ENCODE data around the gene ZDHHC14.

ZDHHC14 gene

DNA sequence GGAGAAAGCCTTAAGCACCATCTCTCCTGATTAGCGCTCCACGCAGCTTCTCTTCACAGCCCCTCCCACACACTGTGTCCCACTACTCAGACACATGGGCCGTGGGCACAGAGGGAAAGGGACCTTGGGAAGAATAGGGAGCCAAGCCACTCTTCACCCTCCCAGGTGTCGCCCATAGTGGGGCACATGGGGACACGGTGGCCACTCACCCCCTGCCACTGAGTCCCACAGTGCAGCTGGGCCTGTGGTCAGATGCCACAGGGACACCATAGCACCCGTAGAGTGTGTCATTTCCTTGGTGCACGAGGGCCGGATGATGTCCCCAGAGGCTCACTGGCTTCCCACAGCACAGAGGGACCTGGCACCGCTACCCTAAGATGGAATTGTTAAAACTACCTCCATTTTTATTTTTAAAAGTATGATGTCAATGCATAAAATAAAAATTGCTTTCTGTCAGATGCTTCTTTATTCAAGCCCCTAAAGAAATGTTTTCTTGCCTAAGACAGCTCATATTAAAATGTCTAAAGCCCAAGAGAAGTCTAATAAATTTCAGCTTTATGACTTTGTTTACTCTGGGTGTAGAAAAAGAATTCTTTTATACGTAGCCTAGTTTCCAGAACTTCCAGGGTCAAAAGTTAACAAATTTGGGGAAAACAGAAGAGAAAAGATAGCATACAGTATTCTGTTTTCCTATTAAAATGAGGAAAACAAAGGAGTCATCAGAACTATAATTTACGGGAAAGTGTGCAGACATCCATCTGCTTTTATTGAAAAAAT lies 251.0 kb downstream of the ZDHHC14 start:
- no peak overlapping the region for H3K4me3 ChIP-seq (ENCODE audit: low read depth, low read length)
- TF ChIP-seq, protein P1, sequence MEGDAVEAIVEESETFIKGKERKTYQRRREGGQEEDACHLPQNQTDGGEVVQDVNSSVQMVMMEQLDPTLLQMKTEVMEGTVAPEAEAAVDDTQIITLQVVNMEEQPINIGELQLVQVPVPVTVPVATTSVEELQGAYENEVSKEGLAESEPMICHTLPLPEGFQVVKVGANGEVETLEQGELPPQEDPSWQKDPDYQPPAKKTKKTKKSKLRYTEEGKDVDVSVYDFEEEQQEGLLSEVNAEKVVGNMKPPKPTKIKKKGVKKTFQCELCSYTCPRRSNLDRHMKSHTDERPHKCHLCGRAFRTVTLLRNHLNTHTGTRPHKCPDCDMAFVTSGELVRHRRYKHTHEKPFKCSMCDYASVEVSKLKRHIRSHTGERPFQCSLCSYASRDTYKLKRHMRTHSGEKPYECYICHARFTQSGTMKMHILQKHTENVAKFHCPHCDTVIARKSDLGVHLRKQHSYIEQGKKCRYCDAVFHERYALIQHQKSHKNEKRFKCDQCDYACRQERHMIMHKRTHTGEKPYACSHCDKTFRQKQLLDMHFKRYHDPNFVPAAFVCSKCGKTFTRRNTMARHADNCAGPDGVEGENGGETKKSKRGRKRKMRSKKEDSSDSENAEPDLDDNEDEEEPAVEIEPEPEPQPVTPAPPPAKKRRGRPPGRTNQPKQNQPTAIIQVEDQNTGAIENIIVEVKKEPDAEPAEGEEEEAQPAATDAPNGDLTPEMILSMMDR (IDR thresholded peaks at IDR 0.05; ENCODE audit: low read depth, low read length): no peak

DNA sequence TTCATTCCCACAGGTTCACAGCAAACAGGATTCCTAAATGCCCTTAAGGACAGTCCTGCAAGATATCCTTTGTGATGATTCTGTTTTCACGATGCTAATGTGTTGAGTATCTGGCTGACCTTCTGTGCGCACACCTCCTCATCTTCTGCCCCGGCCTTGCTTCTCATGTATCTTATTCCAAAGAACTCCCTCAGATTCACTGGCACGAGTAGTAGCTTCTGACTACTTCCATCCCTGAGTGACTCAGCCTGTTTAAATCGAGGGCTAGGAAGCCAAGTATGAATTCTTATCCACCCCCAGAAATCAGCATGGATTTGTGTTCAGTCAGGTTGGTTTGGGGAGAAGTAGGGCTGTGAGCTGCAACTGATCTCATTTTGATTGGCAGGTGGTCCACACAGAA lies 251.8 kb downstream of the ZDHHC14 start:
- TF ChIP-seq, protein P1 (IDR thresholded peaks at IDR 0.05; ENCODE audit: low read depth, low read length): no peak
- no peak overlapping the region for H3K4me3 ChIP-seq (ENCODE audit: low read depth, low read length)

DNA sequence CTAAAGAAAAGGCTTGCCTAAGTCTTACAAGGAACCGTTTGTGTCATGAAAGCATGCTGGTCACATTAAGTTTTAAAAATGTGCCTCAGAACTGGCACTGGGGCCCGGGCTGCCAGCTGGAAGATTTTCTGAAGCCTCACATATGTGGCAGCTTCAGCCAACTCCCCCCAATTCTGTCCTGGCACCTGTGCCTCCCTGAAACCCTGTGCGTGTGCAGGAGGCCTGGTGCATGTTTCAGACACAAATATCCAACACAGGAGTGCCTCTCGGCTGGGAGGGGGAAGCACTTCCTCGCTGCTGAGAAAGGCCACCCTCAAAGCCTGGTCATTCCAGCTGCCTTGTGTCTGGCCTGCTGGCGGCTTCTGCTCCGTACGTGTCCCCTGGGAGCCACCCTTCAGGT lies 253.6 kb downstream of the ZDHHC14 start:
- TF ChIP-seq, protein P1 (IDR thresholded peaks at IDR 0.05; ENCODE audit: low read depth, low read length): no peak
- no peak overlapping the region for H3K4me3 ChIP-seq (ENCODE audit: low read depth, low read length)

DNA sequence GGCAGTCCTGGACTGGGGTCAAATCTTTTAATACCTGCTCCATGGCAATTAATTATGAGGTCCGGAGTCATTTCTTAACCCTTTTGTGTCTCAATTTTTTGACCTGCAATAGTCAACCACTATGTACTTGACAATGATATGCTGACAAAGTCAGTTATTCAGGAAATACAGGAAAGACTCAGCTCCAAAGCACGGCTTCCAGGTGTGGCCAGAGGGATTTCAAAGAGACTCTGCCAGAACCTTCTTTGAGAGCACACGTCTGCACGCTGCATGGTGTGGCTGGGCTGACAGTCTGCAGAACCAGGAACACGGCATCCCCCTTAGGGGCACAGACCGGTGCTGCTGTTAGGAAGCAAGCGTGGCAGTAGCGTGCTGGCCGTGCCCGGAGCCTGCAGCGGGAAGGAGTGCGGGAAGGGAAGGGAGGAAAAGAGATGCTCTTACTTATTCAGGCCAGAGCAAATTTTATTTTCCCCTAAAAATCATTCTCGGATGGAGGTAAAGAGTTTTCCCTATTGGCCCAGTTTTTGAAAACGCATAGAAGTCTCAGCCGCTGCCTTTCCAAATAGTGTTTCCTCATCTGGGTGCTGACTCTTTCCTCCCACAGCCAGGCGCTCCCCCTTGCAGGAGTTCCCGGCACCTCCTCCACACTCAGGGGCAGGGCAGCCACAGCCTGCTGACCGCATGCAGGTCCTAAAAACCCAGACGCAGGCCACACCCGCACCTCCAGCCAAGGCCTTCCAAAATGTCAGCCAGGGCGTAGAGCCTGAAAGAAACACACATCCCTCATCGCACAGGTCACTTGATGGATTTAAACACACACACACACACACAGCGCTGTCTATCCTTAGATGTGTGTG lies 254.6 kb downstream of the ZDHHC14 start:
- TF ChIP-seq, protein P1 (IDR thresholded peaks at IDR 0.05; ENCODE audit: low read depth, low read length): no peak
- no peak overlapping the region for H3K4me3 ChIP-seq (ENCODE audit: low read depth, low read length)

DNA sequence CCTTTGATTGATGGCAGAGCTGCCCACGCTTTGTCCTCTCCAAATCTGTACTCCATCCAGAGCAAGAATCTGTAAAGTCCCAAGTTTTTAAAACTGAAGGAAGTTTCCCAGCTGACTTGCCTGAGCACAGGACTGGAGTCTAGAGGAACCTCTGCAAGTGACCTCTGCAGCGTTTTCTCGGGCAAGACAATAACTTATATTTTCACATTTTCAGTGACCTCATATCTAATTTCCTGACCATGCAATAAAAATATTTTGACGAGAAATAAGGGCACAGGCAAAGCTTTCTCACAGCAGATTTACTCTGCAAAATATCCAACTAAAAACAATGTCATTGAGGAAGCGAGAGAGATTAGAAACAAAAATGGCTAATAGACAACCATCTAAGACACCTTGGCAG lies 256.5 kb downstream of the ZDHHC14 start:
- no peak overlapping the region for H3K4me3 ChIP-seq (ENCODE audit: low read depth, low read length)
- TF ChIP-seq, protein P1 (IDR thresholded peaks at IDR 0.05; ENCODE audit: low read depth, low read length): no peak

DNA sequence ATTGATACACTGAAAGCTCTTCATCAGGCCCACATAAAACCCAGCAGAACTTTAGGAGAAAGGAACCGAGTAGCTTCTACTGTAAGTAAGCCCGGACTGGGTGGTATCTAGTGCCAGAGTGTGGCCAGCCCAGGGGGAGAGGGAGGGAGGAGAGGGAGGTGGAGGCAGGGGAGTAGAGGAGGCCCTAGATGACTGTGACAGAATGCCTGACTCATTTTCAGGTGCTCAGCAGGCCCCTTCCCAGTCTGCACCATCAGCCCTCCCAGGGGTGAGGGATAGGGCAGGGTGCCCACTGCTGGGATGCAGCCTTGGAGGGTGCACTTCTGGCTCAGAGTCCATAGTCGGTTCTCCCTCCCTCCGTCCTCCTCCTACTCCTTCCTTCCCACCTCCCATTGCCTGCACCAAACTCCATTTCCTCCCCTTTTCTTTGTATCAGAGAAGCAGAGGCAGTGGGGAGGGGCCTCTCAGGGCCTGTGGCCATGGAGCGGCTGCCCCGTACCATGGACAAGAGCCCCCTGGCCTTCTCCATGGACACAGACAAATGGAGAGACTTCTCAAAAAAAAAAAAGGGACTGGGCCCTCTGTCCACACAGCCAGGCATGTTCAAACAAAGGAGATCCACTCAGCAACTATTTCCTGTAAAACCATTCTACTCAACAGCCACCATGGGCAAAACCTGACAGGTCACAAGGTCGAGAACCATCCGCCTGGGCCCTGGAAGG lies 257.1 kb downstream of the ZDHHC14 start:
- no peak overlapping the region for H3K4me3 ChIP-seq (ENCODE audit: low read depth, low read length)
- TF ChIP-seq, protein P1 (IDR thresholded peaks at IDR 0.05; ENCODE audit: low read depth, low read length): no peak
